ENCODE measurements around the gene OTUB2.

The OTUB2 gene

GRCh38 chr14:94029671-94030203 lies 3.6 kb downstream of the OTUB2 start:
- Histone ChIP-seq H3K27me3 (ENCODE audit: insufficient read depth, low read depth, severe bottlenecking) (no peaks in the 10 kb centered on the region), H3K36me3 (no peaks in the 10 kb centered on the region), H3K9me3 (ENCODE audit: severe bottlenecking) (peaks cover 5% of the 10 kb centered on the region), H3K4me3 (ENCODE audit: low read depth, low read length) (no peak overlapping the region), H3K27ac (no peak overlapping the region)
- DNase-seq, result no peak
- TF ChIP-seq CTCF (IDR thresholded peaks at IDR 0.05; ENCODE audit: low read depth, low read length), result no peak

- H3K4me3 ChIP-seq (ENCODE audit: low read depth, low read length), result no peak overlapping the region
- no peak overlapping the region for H3K27ac ChIP-seq
- peaks cover 6% of the 10 kb centered on the region for H3K9me3 ChIP-seq (ENCODE audit: severe bottlenecking)
- no peak for TF ChIP-seq CTCF (IDR thresholded peaks at IDR 0.05; ENCODE audit: low read depth, low read length)
- H3K36me3 ChIP-seq, result no peaks in the 10 kb centered on the region
- DNase-seq, result no peak
- H3K27me3 ChIP-seq (ENCODE audit: insufficient read depth, low read depth, severe bottlenecking), result no peaks in the 10 kb centered on the region
Measured at GRCh38 chr14:94030571-94030970, 4.4 kb downstream of the OTUB2 start.

- no peak overlapping the region for H3K4me3 ChIP-seq (ENCODE audit: low read depth, low read length)
- H3K36me3 ChIP-seq, result no peaks in the 10 kb centered on the region
- no peak for TF ChIP-seq CTCF (IDR thresholded peaks at IDR 0.05; ENCODE audit: low read depth, low read length)
- no peak overlapping the region for H3K27ac ChIP-seq
- DNase-seq, result no peak
- peaks cover 6% of the 10 kb centered on the region for H3K9me3 ChIP-seq (ENCODE audit: severe bottlenecking)
- H3K27me3 ChIP-seq (ENCODE audit: insufficient read depth, low read depth, severe bottlenecking), result no peaks in the 10 kb centered on the region
Measured at GRCh38 chr14:94031161-94031882, 5.2 kb downstream of the OTUB2 start.

- Histone ChIP-seq H3K27me3 (ENCODE audit: insufficient read depth, low read depth, severe bottlenecking) (no peaks in the 10 kb centered on the region), H3K36me3 (no peaks in the 10 kb centered on the region), H3K4me3 (ENCODE audit: low read depth, low read length) (no peak overlapping the region), H3K27ac (no peak overlapping the region), H3K9me3 (ENCODE audit: severe bottlenecking) (peaks cover 6% of the 10 kb centered on the region)
- DNase-seq, result no peak
- TF ChIP-seq CTCF (IDR thresholded peaks at IDR 0.05; ENCODE audit: low read depth, low read length), result no peak
Measured at GRCh38 chr14:94031883-94032279, 5.7 kb downstream of the OTUB2 start.

GRCh38 chr14:94034886-94035285 lies 8.7 kb downstream of the OTUB2 start:
- DNase-seq, result no peak
- TF ChIP-seq CTCF (IDR thresholded peaks at IDR 0.05; ENCODE audit: low read depth, low read length), result no peak
- no peaks in the 10 kb centered on the region for H3K36me3 ChIP-seq

More at GRCh38 chr14:94034886-94035285, 8.7 kb downstream of the OTUB2 start:
- H3K9me3 ChIP-seq (ENCODE audit: severe bottlenecking), result peaks cover 6% of the 10 kb centered on the region
- no peak overlapping the region for H3K4me3 ChIP-seq (ENCODE audit: low read depth, low read length)
- H3K27ac ChIP-seq, result no peak overlapping the region
- H3K27me3 ChIP-seq (ENCODE audit: insufficient read depth, low read depth, severe bottlenecking), result no peaks in the 10 kb centered on the region
